Measurements from ENCODE around the gene PSMB7.

Gene PSMB7

GRCh38 chr9:124386201-124386600 lies 29.0 kb downstream of the PSMB7 start:
- H3K4me1 ChIP-seq (ENCODE audit: insufficient read depth, low read length): no peaks in the 10 kb centered on the region
- peaks cover 64% of the 10 kb centered on the region for H3K79me2 ChIP-seq (ENCODE audit: insufficient read depth, low read length)
- no peak overlapping the region for H3K4me2 ChIP-seq (ENCODE audit: insufficient read depth, low read length)
- DNase-seq: no peak
- peaks cover 59% of the 10 kb centered on the region for H4K20me1 ChIP-seq (ENCODE audit: insufficient read depth, low read length)
- H3K9me3 ChIP-seq (ENCODE audit: insufficient read depth, low read length, severe bottlenecking): no peaks in the 10 kb centered on the region
- ATAC-seq (ENCODE audit: insufficient read depth, low read depth): no peak
- TF ChIP-seq EZH2 (IDR thresholded peaks at IDR 0.05; ENCODE audit: borderline replicate concordance, low read depth, low read length, severe bottlenecking): no peak
- TF ChIP-seq, protein P1, sequence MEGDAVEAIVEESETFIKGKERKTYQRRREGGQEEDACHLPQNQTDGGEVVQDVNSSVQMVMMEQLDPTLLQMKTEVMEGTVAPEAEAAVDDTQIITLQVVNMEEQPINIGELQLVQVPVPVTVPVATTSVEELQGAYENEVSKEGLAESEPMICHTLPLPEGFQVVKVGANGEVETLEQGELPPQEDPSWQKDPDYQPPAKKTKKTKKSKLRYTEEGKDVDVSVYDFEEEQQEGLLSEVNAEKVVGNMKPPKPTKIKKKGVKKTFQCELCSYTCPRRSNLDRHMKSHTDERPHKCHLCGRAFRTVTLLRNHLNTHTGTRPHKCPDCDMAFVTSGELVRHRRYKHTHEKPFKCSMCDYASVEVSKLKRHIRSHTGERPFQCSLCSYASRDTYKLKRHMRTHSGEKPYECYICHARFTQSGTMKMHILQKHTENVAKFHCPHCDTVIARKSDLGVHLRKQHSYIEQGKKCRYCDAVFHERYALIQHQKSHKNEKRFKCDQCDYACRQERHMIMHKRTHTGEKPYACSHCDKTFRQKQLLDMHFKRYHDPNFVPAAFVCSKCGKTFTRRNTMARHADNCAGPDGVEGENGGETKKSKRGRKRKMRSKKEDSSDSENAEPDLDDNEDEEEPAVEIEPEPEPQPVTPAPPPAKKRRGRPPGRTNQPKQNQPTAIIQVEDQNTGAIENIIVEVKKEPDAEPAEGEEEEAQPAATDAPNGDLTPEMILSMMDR (IDR thresholded peaks at IDR 0.05; ENCODE audit: borderline replicate concordance, extremely low read depth, low read length, poor library complexity, severe bottlenecking): no peak
- no peak overlapping the region for H3K9ac ChIP-seq (ENCODE audit: low read depth, low read length)
- no peak overlapping the region for H2AFZ ChIP-seq (ENCODE audit: low read depth, low read length)
- H3K4me3 ChIP-seq (ENCODE audit: low read depth in 1 of 2, low read length in 2 of 2): no peak overlapping the region
- no peaks in the 10 kb centered on the region for H3K27me3 ChIP-seq (ENCODE audit: insufficient read depth, low read length, poor library complexity)
- no peak overlapping the region for H3K27ac ChIP-seq (ENCODE audit: low read length)
- H3K36me3 ChIP-seq (ENCODE audit: insufficient read depth, low read length): peaks cover 29% of the 10 kb centered on the region; the same call in 1 of the 2 replicates

DNA sequence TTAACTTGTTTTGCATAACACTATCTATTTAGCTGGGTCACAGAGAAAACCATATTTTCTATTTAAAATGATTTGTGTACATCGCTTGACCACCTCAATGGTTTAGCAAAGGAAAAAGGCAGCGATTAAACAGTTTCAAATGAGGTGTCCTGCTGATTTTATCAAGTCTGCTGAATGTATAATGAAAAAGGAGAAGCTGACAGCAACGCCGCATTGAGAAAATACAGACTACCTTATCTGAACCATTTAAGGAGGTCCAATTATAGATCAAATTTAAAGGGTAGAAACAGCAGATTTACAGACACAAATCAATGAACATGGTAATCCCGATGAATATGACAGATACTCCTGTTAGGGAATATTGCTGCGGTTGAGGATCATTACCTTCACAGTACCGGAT lies 29.6 kb downstream of the PSMB7 start:
- TF ChIP-seq, protein P1 (IDR thresholded peaks at IDR 0.05; ENCODE audit: borderline replicate concordance, extremely low read depth, low read length, poor library complexity, severe bottlenecking): no peak
- no peak for TF ChIP-seq EZH2 (IDR thresholded peaks at IDR 0.05; ENCODE audit: borderline replicate concordance, low read depth, low read length, severe bottlenecking)
- H3K36me3 ChIP-seq (ENCODE audit: insufficient read depth, low read length): peaks cover 30% of the 10 kb centered on the region
- H3K4me1 ChIP-seq (ENCODE audit: insufficient read depth, low read length): no peaks in the 10 kb centered on the region
- ATAC-seq (ENCODE audit: insufficient read depth, low read depth) (no peak), DNase-seq (no peak)
- no peak overlapping the region for H3K4me3 ChIP-seq (ENCODE audit: low read depth in 1 of 2, low read length in 2 of 2)
- H3K9ac ChIP-seq (ENCODE audit: low read depth, low read length): no peak overlapping the region
- no peaks in the 10 kb centered on the region for H3K27me3 ChIP-seq (ENCODE audit: insufficient read depth, low read length, poor library complexity)
- H3K4me2 ChIP-seq (ENCODE audit: insufficient read depth, low read length): no peak overlapping the region
- peaks cover 59% of the 10 kb centered on the region for H3K79me2 ChIP-seq (ENCODE audit: insufficient read depth, low read length)
- H3K27ac ChIP-seq (ENCODE audit: low read length): no peak overlapping the region
- H4K20me1 ChIP-seq (ENCODE audit: insufficient read depth, low read length): peaks cover 56% of the 10 kb centered on the region
- no peaks in the 10 kb centered on the region for H3K9me3 ChIP-seq (ENCODE audit: insufficient read depth, low read length, severe bottlenecking)
- no peak overlapping the region for H2AFZ ChIP-seq (ENCODE audit: low read depth, low read length)

GRCh38 chr9:124384846-124385245 lies 30.4 kb downstream of the PSMB7 start:
- H3K9me3 ChIP-seq (ENCODE audit: insufficient read depth, low read length, severe bottlenecking): no peaks in the 10 kb centered on the region
- peaks cover 34% of the 10 kb centered on the region for H3K36me3 ChIP-seq (ENCODE audit: insufficient read depth, low read length)
- no peak overlapping the region for H2AFZ ChIP-seq (ENCODE audit: low read depth, low read length)
- peaks cover 56% of the 10 kb centered on the region for H4K20me1 ChIP-seq (ENCODE audit: insufficient read depth, low read length)
- H3K9ac ChIP-seq (ENCODE audit: low read depth, low read length): no peak overlapping the region
- H3K27me3 ChIP-seq (ENCODE audit: insufficient read depth, low read length, poor library complexity): no peaks in the 10 kb centered on the region
- ATAC-seq (ENCODE audit: insufficient read depth, low read depth) (no peak), DNase-seq (no peak)
- H3K27ac ChIP-seq (ENCODE audit: low read length): no peak overlapping the region
- no peak overlapping the region for H3K4me2 ChIP-seq (ENCODE audit: insufficient read depth, low read length)
- H3K79me2 ChIP-seq (ENCODE audit: insufficient read depth, low read length): peaks cover 55% of the 10 kb centered on the region
- H3K4me1 ChIP-seq (ENCODE audit: insufficient read depth, low read length): no peaks in the 10 kb centered on the region
- no peak overlapping the region for H3K4me3 ChIP-seq (ENCODE audit: low read depth in 1 of 2, low read length in 2 of 2)
- TF ChIP-seq, protein P1 (IDR thresholded peaks at IDR 0.05; ENCODE audit: borderline replicate concordance, extremely low read depth, low read length, poor library complexity, severe bottlenecking): no peak
- TF ChIP-seq EZH2 (IDR thresholded peaks at IDR 0.05; ENCODE audit: borderline replicate concordance, low read depth, low read length, severe bottlenecking): no peak

DNA sequence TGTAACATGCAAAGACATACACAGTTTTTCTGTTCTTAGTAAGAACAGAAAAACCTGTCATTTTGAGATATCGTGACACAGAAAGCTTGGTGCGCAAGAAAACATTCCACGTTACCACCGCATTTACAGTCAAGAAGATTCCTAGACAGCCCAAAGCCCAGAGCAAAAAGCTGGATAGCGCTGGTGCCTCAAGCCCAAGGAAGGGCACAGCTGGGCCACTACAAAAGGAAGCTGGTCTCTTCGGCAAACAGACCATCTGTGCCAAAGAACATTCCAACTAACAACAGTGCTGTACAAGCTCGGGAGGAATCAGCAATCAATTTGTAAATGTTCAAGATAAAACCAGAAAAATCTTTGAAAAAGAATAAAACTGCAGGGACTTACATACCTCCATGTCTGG lies 31.0 kb downstream of the PSMB7 start:
- H3K79me2 ChIP-seq (ENCODE audit: insufficient read depth, low read length): peaks cover 55% of the 10 kb centered on the region

More for the DNA sequence above, 31.0 kb downstream of the PSMB7 start:
- no peaks in the 10 kb centered on the region for H3K4me1 ChIP-seq (ENCODE audit: insufficient read depth, low read length)
- H4K20me1 ChIP-seq (ENCODE audit: insufficient read depth, low read length): peaks cover 50% of the 10 kb centered on the region
- no peak for ATAC-seq (ENCODE audit: insufficient read depth, low read depth)
- no peak for DNase-seq
- no peak overlapping the region for H3K4me3 ChIP-seq (ENCODE audit: low read depth in 1 of 2, low read length in 2 of 2)
- TF ChIP-seq, protein P1 (IDR thresholded peaks at IDR 0.05; ENCODE audit: borderline replicate concordance, extremely low read depth, low read length, poor library complexity, severe bottlenecking): no peak
- no peak for TF ChIP-seq EZH2 (IDR thresholded peaks at IDR 0.05; ENCODE audit: borderline replicate concordance, low read depth, low read length, severe bottlenecking)
- H3K27me3 ChIP-seq (ENCODE audit: insufficient read depth, low read length, poor library complexity): no peaks in the 10 kb centered on the region
- H3K36me3 ChIP-seq (ENCODE audit: insufficient read depth, low read length): peaks cover 39% of the 10 kb centered on the region
- H3K9ac ChIP-seq (ENCODE audit: low read depth, low read length): no peak overlapping the region
- no peak overlapping the region for H2AFZ ChIP-seq (ENCODE audit: low read depth, low read length)
- no peak overlapping the region for H3K4me2 ChIP-seq (ENCODE audit: insufficient read depth, low read length)
- H3K9me3 ChIP-seq (ENCODE audit: insufficient read depth, low read length, severe bottlenecking): no peaks in the 10 kb centered on the region
- H3K27ac ChIP-seq (ENCODE audit: low read length): no peak overlapping the region
